Astrocyte (in vitro differentiated cells and primary cell): Measurements from ENCODE around the gene PCSK2.

Experiments used
- CTCF ChIP-seq: IDR thresholded peaks from 2 replicates; pipeline ENCODE4 v1.5.1; 2011; ENCODE audit warnings: low read depth, mild to moderate bottlenecking, inconsistent platforms, low read length, moderate library complexity; ENCODE audit not compliant: insufficient read depth
- EZH2 ChIP-seq: IDR thresholded peaks from 2 replicates; pipeline ENCODE4 v1.6.1; 2012; ENCODE audit warnings: mild to moderate bottlenecking, low read length, inconsistent platforms; ENCODE audit not compliant: insufficient read depth

GRCh38 chr20:17525132-17525531 lies 298.3 kb downstream of the PCSK2 start:
- TF ChIP-seq EZH2, result no peak
- no peak for TF ChIP-seq CTCF
